Right cardiac atrium (tissue), 5 donors: ENCODE results near the gene OLFML2A. TPM values are rescaled to one million over a fixed set of nuclear protein-coding genes. Genes with fewer than 3 reads are reported as not detected.

Source experiments
- ATAC-seq, 2 donors: fragments of 200-7000 bp; cut with Tn5 transposase; one replicate each; pipeline versions ENCODE4 v1.8.0 to v1.9.1; 2020; ENCODE audit warnings: moderate library complexity in 2 of 2, mild to moderate bottlenecking in 1 of 2
- DNase-seq, 3 donors: peaks; one replicate each; pipeline ENCODE4 v3.0.0-alpha.2; 2020
- H3K27ac ChIP-seq: one replicate; pipeline ENCODE4 v1.5.1; 2013; ENCODE audit warnings: mild to moderate bottlenecking, low read length, control low read depth, moderate library complexity
- H3K27me3 ChIP-seq: one replicate; pipeline ENCODE4 v1.6.1; 2013; ENCODE audit not compliant: control insufficient read depth, insufficient read depth
- H3K4me1 ChIP-seq: one replicate; pipeline ENCODE4 v1.6.1; 2013; ENCODE audit warnings: low read length; ENCODE audit not compliant: control insufficient read depth, insufficient read depth
- H3K4me3 ChIP-seq: one replicate; pipeline ENCODE4 v1.5.1; 2013; ENCODE audit warnings: low read length, control low read depth
- H3K9me3 ChIP-seq: one replicate; pipeline ENCODE4 v1.6.1; 2013; ENCODE audit warnings: low read length; ENCODE audit not compliant: control insufficient read depth
- WGBS: extraction: QIAGEN DNeasy Blood & Tissue Kit; methylation state at CpG from one replicate; pipeline ENCODE4 v1.1.7; 2013; 5-methylcytosine and 5-hydroxymethylcytosine counted together
- intact Hi-C, 4 donors: fragments of 100-400 bp; cut with DNase I; formaldehyde crosslinking; loops; one replicate each; pipeline versions ENCODE4 v1.11.0 to v1.14.0; 2022 to 2023
- polyA plus RNA-seq: library from polyadenylated mRNA; stranded (reverse); fragments of 200-250 nt; gene quantifications from one replicate; pipeline ENCODE4 v1.2.3, GENCODE V29; 2013
- total RNA-seq, 4 donors: library from RNA; stranded (reverse); fragmentation: NEBNext Ultra II Directional; extraction: Animal tissue kit (Norgen Biotek cat#: 25700); gene quantifications; one replicate each; pipeline ENCODE4 v1.2.1, GENCODE V29; 2021
- donor health status: healthy with polysubstance abuse.
- donor health status: DM: no; HTN: yes; CAD: no.
- donor health status: DM: no; HTN: no; CAD: no.
- donor health status: DM: no; HTN: yes; CAD: no; lungs with severe emphysema.
- donor health status: DM: yes; HTN: yes; CAD: no.

The OLFML2A gene
- total and polyA plus RNA-seq, 5 donors: 15.1 to 34.4 (median 28.7) TPM

DNA sequence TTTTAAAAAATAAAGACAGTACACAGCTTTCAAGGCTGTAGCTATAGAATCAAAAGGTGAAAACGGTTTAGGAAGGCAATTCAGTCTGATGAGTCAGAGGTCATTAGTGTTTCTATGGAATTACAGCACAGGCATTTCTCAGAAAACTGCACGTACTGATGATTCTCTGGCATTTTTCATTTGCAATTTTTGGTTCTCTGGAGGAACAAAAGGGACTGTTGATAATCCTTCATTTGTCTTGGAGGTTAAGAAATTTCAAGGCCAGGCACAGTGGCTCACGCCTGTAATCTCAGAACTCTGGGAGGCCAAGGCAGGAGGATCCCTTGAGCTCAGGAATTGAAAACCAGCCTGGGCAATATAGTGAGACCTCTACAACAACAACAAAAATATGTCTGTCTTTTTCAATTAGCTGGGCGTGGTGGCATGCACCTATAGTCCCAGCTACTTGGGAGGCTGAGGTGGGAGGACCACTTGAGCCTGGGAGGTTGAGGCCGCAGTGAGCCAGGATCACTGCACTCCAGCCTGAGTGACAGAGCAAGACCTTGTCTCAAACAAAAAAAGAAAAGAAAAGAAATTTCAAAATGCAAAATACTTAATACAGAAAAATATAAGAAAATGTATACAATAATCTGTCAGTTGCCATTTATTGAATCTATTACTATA lies 33.1 kb upstream of the OLFML2A start:
- intact Hi-C loops: no loop called here
- H3K4me3 ChIP-seq: no peak overlapping the region
- H3K4me1 ChIP-seq: no peaks in the 10 kb centered on the region
- no peak for DNase-seq
- WGBS: 83% methylated on average over 5 of the region's 5 CpGs
- H3K27ac ChIP-seq: no peak overlapping the region
- H3K9me3 ChIP-seq: no peaks in the 10 kb centered on the region
- no peak for ATAC-seq
- H3K27me3 ChIP-seq: no peaks in the 10 kb centered on the region

DNA sequence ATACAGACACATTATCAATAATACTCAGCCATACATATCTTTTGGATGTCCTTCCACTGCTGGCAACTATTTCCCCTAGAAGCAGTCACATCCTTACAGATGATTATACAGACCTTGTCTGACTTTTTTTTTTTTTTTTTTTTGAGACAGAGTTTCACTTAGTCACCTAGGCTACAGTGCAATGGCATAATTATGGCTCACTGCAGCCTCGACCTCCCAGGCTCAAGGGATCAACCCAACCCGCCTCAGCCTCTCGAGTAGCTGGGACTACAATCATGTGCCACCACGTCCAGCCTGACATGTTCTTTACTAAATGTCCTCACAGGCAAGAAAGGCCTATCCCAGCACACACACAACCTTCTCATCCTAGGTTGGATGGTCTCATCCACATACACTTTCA lies 29.9 kb upstream of the OLFML2A start:
- no peak overlapping the region for H3K4me3 ChIP-seq
- H3K27ac ChIP-seq: no peak overlapping the region
- intact Hi-C loops: no loop called here
- no peak for ATAC-seq
- no peaks in the 10 kb centered on the region for H3K4me1 ChIP-seq
- no peaks in the 10 kb centered on the region for H3K27me3 ChIP-seq
- DNase-seq: no peak
- no peaks in the 10 kb centered on the region for H3K9me3 ChIP-seq
- WGBS: 83% methylated on average over 4 of the region's 4 CpGs

- Histone ChIP-seq H3K27me3 (no peaks in the 10 kb centered on the region), H3K9me3 (no peaks in the 10 kb centered on the region), H3K4me3 (no peak overlapping the region), H3K4me1 (no peaks in the 10 kb centered on the region), H3K27ac (no peak overlapping the region)
- WGBS: 90% methylated on average over 3 of the region's 3 CpGs
- ATAC-seq: no peak
- no peak for DNase-seq
- intact Hi-C loops: no loop called here
Measured at GRCh38 chr9:124749284-124749683, 27.6 kb upstream of the OLFML2A start.

DNA sequence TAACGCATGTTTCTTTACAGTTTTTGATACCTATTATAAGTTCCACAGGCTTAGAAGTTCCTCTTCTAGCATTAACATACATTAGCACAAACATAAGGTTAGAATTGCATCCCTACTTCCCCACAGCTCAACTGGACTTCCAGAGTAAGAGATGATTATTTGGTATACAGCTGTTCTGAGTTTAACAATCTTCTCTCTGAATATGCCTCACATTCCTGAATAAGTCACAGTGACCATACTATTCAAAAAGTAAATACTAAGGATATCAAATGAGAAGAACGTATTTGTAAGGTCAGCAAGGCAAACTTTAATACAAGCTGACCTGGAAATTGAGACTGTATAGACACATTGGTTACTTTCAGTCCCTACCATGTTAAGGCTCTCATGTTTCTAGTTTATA lies 27.2 kb upstream of the OLFML2A start:
- 87% methylated on average over 2 of the region's 2 CpGs for WGBS
- H3K27me3 ChIP-seq: no peaks in the 10 kb centered on the region
- H3K27ac ChIP-seq: no peak overlapping the region
- no peak for ATAC-seq
- H3K9me3 ChIP-seq: no peaks in the 10 kb centered on the region
- intact Hi-C loops: no loop called here
- no peaks in the 10 kb centered on the region for H3K4me1 ChIP-seq
- no peak for DNase-seq
- H3K4me3 ChIP-seq: no peak overlapping the region

DNA sequence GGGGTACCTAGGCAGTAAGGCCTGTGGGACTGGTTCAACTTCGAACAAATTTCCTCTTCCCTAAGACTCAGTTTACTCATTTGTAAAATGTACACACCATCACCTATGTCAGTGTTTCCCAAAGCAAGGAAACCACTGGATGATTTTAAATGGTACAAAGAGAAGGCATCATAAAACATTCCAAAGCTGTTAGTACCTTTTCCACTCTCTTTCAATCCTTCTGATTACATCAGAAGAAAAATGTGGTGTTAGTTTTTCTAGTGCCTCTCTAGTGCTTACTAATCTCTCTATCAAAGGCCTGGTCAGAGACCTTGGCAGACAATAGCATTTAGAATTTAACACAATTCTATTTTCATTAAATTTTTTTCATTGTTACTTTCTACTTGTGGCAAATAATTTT lies 24.0 kb upstream of the OLFML2A start:
- DNase-seq (no peak), ATAC-seq (no peak)
- intact Hi-C loops: no loop called here
- Histone ChIP-seq H3K9me3 (no peaks in the 10 kb centered on the region), H3K27ac (no peak overlapping the region), H3K4me1 (no peaks in the 10 kb centered on the region), H3K27me3 (no peaks in the 10 kb centered on the region), H3K4me3 (no peak overlapping the region)
- 84% methylated on average over 1 of the region's 1 CpG for WGBS

- ATAC-seq (no peak), DNase-seq (no peak)
- 34% methylated on average over 4 of the region's 4 CpGs for WGBS
- H3K27me3 ChIP-seq: no peaks in the 10 kb centered on the region
- intact Hi-C loops: no loop called here
- no peak overlapping the region for H3K27ac ChIP-seq
- H3K4me1 ChIP-seq: no peaks in the 10 kb centered on the region
- no peak overlapping the region for H3K4me3 ChIP-seq
- H3K9me3 ChIP-seq: no peaks in the 10 kb centered on the region
Measured at GRCh38 chr9:124754289-124754688, 22.6 kb upstream of the OLFML2A start.

GRCh38 chr9:124755061-124755460 lies 21.9 kb upstream of the OLFML2A start:
- no peaks in the 10 kb centered on the region for H3K27me3 ChIP-seq
- WGBS: 69% methylated on average over 3 of the region's 3 CpGs
- H3K27ac ChIP-seq: no peak overlapping the region
- no peak for ATAC-seq
- H3K9me3 ChIP-seq: no peaks in the 10 kb centered on the region
- H3K4me3 ChIP-seq: no peak overlapping the region
- intact Hi-C loops: no loop called here
- H3K4me1 ChIP-seq: no peaks in the 10 kb centered on the region
- DNase-seq: no peak

DNA sequence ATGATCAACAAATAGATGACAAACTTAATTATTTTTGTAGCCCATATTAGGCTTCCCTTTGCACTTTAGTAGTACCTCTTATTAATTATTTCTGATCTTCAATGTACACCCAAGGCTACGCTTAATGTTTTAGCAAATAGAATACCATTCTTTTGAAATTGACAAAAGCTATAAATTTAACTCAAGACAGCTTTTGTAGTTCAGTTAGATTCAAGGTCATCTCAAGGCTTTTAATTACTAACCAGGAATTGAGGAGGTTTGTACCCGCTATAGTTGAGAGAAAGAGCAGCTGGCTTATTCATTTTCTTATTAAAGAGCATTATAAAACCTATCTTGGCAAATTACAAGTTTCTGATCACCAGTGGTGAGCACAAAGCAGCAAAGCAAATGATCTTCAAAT lies 20.9 kb upstream of the OLFML2A start:
- no peaks in the 10 kb centered on the region for H3K9me3 ChIP-seq
- DNase-seq: no peak
- intact Hi-C loops: no loop called here
- no peak overlapping the region for H3K4me3 ChIP-seq
- no peak for ATAC-seq
- 95% methylated on average over 2 of the region's 2 CpGs for WGBS
- no peaks in the 10 kb centered on the region for H3K4me1 ChIP-seq
- no peak overlapping the region for H3K27ac ChIP-seq
- H3K27me3 ChIP-seq: no peaks in the 10 kb centered on the region

DNA sequence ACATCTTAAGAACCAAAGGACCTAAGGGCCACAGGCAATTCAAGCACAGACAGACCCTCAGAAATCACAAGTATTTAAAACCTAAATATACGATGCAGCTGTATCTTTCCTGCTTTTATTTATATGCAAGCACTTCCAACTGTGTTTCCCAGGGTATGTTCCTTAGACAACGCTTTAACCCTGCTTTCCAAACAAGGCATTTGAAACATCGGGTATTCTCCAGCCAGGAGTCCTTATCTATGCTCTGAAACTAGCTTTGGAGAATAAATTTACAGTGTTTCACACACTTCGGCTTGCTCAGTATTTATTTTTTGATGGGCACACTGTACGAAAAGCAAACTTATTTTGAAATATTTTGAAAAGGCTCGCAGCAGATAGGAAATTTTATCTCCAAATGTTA lies 19.3 kb upstream of the OLFML2A start:
- DNase-seq: no peak
- Histone ChIP-seq H3K27ac (no peak overlapping the region), H3K4me3 (no peak overlapping the region), H3K27me3 (no peaks in the 10 kb centered on the region), H3K4me1 (no peaks in the 10 kb centered on the region), H3K9me3 (no peaks in the 10 kb centered on the region)
- intact Hi-C loops: no loop called here
- ATAC-seq: no peak
- WGBS: 25% methylated on average over 6 of the region's 6 CpGs

- DNase-seq: peak in 1 of 3 donors; percentile 34
- 19% methylated on average over 3 of the region's 3 CpGs for WGBS
- H3K27ac ChIP-seq: no peak overlapping the region
- ATAC-seq: peak in 1 of 2 donors; percentile 34
- H3K27me3 ChIP-seq: no peaks in the 10 kb centered on the region
- H3K4me3 ChIP-seq: no peak overlapping the region
- H3K4me1 ChIP-seq: no peaks in the 10 kb centered on the region
- no peaks in the 10 kb centered on the region for H3K9me3 ChIP-seq
- intact Hi-C loops: no loop called here
Measured at GRCh38 chr9:124758061-124758460, 18.9 kb upstream of the OLFML2A start.

- ATAC-seq: no peak
- H3K27me3 ChIP-seq: no peaks in the 10 kb centered on the region
- H3K27ac ChIP-seq: no peak overlapping the region
Measured at GRCh38 chr9:124758691-124759090, 18.2 kb upstream of the OLFML2A start.

GRCh38 chr9:124759327-124759726 lies 17.6 kb upstream of the OLFML2A start:
- H3K4me1 ChIP-seq: no peaks in the 10 kb centered on the region
- no peaks in the 10 kb centered on the region for H3K27me3 ChIP-seq
- DNase-seq (no peak), ATAC-seq (no peak)
- H3K9me3 ChIP-seq: no peaks in the 10 kb centered on the region
- intact Hi-C loops: no loop called here
- H3K27ac ChIP-seq: no peak overlapping the region
- H3K4me3 ChIP-seq: no peak overlapping the region
- WGBS: 93% methylated on average over 2 of the region's 2 CpGs

More at GRCh38 chr9:124758691-124759090, 18.2 kb upstream of the OLFML2A start:
- no peaks in the 10 kb centered on the region for H3K4me1 ChIP-seq
- H3K9me3 ChIP-seq: no peaks in the 10 kb centered on the region
- intact Hi-C loops: no loop called here
- H3K4me3 ChIP-seq: no peak overlapping the region
- DNase-seq: no peak
